ENCODE data around the gene SULT1E1. TPM values are rescaled to one million over a fixed set of nuclear protein-coding genes. Genes with fewer than 3 reads are reported as not detected.

Gene SULT1E1
- not detected for total RNA-seq

GRCh38 chr4:69860052-69860451, at the start of gene SULT1E1:
SULT1E1 (minus strand) TSS chr4:69860145; CDS start chr4:69857644, 2,501 bp downstream.
- POLR2A ChIA-PET = no interaction called here
- Mint-ChIP-seq H3K4me1 (no peaks in the 10 kb centered on the region), H3K9me3 (ENCODE audit: low read depth) (no peaks in the 10 kb centered on the region), H3K27me3 (no peaks in the 10 kb centered on the region), H3K36me3 (ENCODE audit: low read depth) (no peaks in the 10 kb centered on the region), H3K27ac (no peak within 1 kb of the TSS), H3K4me3 (no peak within 1 kb of the TSS)
- CTCF ChIA-PET = no interaction called here
- intact Hi-C loops (cut with DNase I, micrococcal nuclease) = no loop called here
- no peak for ATAC-seq
- no peak for DNase-seq

- ChIA-PET CTCF (no interaction called here), POLR2A (no interaction called here)
- H3K36me3 Mint-ChIP-seq (ENCODE audit: low read depth) = no peaks in the 10 kb centered on the region
- H3K4me1 Mint-ChIP-seq = no peaks in the 10 kb centered on the region
- H3K27me3 Mint-ChIP-seq = peaks cover 7% of the 10 kb centered on the region
- ATAC-seq (no peak), DNase-seq (no peak)
- no peak overlapping the region for H3K4me3 Mint-ChIP-seq
- H3K9me3 Mint-ChIP-seq (ENCODE audit: low read depth) = no peaks in the 10 kb centered on the region
- H3K27ac Mint-ChIP-seq = no peak overlapping the region
- intact Hi-C loops (cut with DNase I, micrococcal nuclease) = no loop called here
Observed at GRCh38 chr4:69909195-69909594, 49.2 kb upstream of the SULT1E1 start.

GRCh38 chr4:69907151-69907550, 47.2 kb upstream of the SULT1E1 start:
- Mint-ChIP-seq H3K4me3 (no peak overlapping the region), H3K27ac (no peak overlapping the region), H3K27me3 (peaks cover 11% of the 10 kb centered on the region), H3K9me3 (ENCODE audit: low read depth) (no peaks in the 10 kb centered on the region), H3K4me1 (no peaks in the 10 kb centered on the region), H3K36me3 (ENCODE audit: low read depth) (no peaks in the 10 kb centered on the region)
- ChIA-PET CTCF (no interaction called here), POLR2A (no interaction called here)
- no peak for ATAC-seq
- intact Hi-C loops (cut with DNase I, micrococcal nuclease) = no loop called here
- no peak for DNase-seq

- POLR2A ChIA-PET = no interaction called here
Observed at GRCh38 chr4:69896530-69897116, 36.7 kb upstream of the SULT1E1 start.

GRCh38 chr4:69894721-69895120, 34.8 kb upstream of the SULT1E1 start:
- Mint-ChIP-seq H3K4me1 (no peaks in the 10 kb centered on the region), H3K36me3 (ENCODE audit: low read depth) (no peaks in the 10 kb centered on the region), H3K4me3 (no peak overlapping the region), H3K27me3 (peaks cover 7% of the 10 kb centered on the region), H3K27ac (no peak overlapping the region), H3K9me3 (ENCODE audit: low read depth) (no peaks in the 10 kb centered on the region)
- DNase-seq (no peak), ATAC-seq (no peak)
- CTCF ChIA-PET = interaction anchor here (0.6 kb wide), 2 partner anchors 15 to 72 kb away, joined by 3 read pairs; no protein-coding TSS in a partner anchor
- POLR2A ChIA-PET = no interaction called here
- intact Hi-C loops (cut with DNase I, micrococcal nuclease) = loop anchor here in 1 of 2 experiments (5.0 to 10.0 kb wide), 2 partner anchors 288 to 610 kb away; no protein-coding TSS in a partner anchor

More at GRCh38 chr4:69896530-69897116, 36.7 kb upstream of the SULT1E1 start:
- Mint-ChIP-seq H3K27me3 (peaks cover 7% of the 10 kb centered on the region), H3K9me3 (ENCODE audit: low read depth) (no peaks in the 10 kb centered on the region), H3K36me3 (ENCODE audit: low read depth) (no peaks in the 10 kb centered on the region), H3K4me3 (no peak overlapping the region), H3K4me1 (no peaks in the 10 kb centered on the region), H3K27ac (no peak overlapping the region)
- CTCF ChIA-PET = interaction anchor here (0.7 kb wide), 1 partner anchor 286 kb away, joined by 4 read pairs; no protein-coding TSS in a partner anchor
- intact Hi-C loops (cut with DNase I, micrococcal nuclease) = loop anchor here in 1 of 2 experiments (5.0 to 10.0 kb wide), 2 partner anchors 286 to 608 kb away; no protein-coding TSS in a partner anchor
- DNase-seq (no peak), ATAC-seq (no peak)

GRCh38 chr4:69894186-69894585, 34.2 kb upstream of the SULT1E1 start:
- no peak overlapping the region for H3K27ac Mint-ChIP-seq
- no peak for ATAC-seq
- CTCF ChIA-PET = interaction anchor here (0.6 kb wide), 1 partner anchor 14 kb away, joined by 3 read pairs; no protein-coding TSS in a partner anchor
- H3K27me3 Mint-ChIP-seq = peaks cover 7% of the 10 kb centered on the region
- H3K4me1 Mint-ChIP-seq = no peaks in the 10 kb centered on the region
- H3K9me3 Mint-ChIP-seq (ENCODE audit: low read depth) = no peaks in the 10 kb centered on the region
- H3K4me3 Mint-ChIP-seq = no peak overlapping the region
- no peaks in the 10 kb centered on the region for H3K36me3 Mint-ChIP-seq (ENCODE audit: low read depth)
- intact Hi-C loops (cut with DNase I, micrococcal nuclease) = loop anchor here in 1 of 2 experiments (10.0 kb wide), 1 partner anchor 611 kb away; no protein-coding TSS in a partner anchor
- DNase-seq = no peak
- POLR2A ChIA-PET = no interaction called here

GRCh38 chr4:69888336-69888735, 28.4 kb upstream of the SULT1E1 start:
- intact Hi-C loops (cut with DNase I, micrococcal nuclease) = no loop called here
- ChIA-PET CTCF (no interaction called here), POLR2A (no interaction called here)
- Mint-ChIP-seq H3K27me3 (peaks cover 7% of the 10 kb centered on the region), H3K27ac (no peak overlapping the region), H3K4me1 (no peaks in the 10 kb centered on the region), H3K36me3 (ENCODE audit: low read depth) (no peaks in the 10 kb centered on the region), H3K9me3 (ENCODE audit: low read depth) (no peaks in the 10 kb centered on the region), H3K4me3 (no peak overlapping the region)
- DNase-seq (no peak), ATAC-seq (peak; percentile 42)

GRCh38 chr4:69882150-69882549, 22.2 kb upstream of the SULT1E1 start:
- DNase-seq (no peak), ATAC-seq (no peak)
- Mint-ChIP-seq H3K27ac (no peak overlapping the region), H3K36me3 (ENCODE audit: low read depth) (no peaks in the 10 kb centered on the region), H3K4me1 (no peaks in the 10 kb centered on the region), H3K27me3 (peaks cover 4% of the 10 kb centered on the region), H3K4me3 (no peak overlapping the region), H3K9me3 (ENCODE audit: low read depth) (no peaks in the 10 kb centered on the region)
- intact Hi-C loops (cut with DNase I, micrococcal nuclease) = loop anchor here (2.0 to 5.0 kb wide), 2 partner anchors 19 to 565 kb away; no protein-coding TSS in a partner anchor
- ChIA-PET POLR2A (no interaction called here), CTCF (interaction anchor here (0.6 to 1.7 kb wide), 4 partner anchors 9 to 201 kb away, joined by 3 to 7 read pairs (median 4); no protein-coding TSS in a partner anchor)

GRCh38 chr4:69881173-69881773, 21.3 kb upstream of the SULT1E1 start:
- H3K36me3 Mint-ChIP-seq (ENCODE audit: low read depth) = no peaks in the 10 kb centered on the region
- no peaks in the 10 kb centered on the region for H3K4me1 Mint-ChIP-seq
- ChIA-PET POLR2A (no interaction called here), CTCF (interaction anchor here (0.6 to 2.1 kb wide), 19 partner anchors 12 to 676 kb away, joined by 3 to 23 read pairs (median 4); no protein-coding TSS in a partner anchor)
- no peak overlapping the region for H3K4me3 Mint-ChIP-seq
- H3K9me3 Mint-ChIP-seq (ENCODE audit: low read depth) = no peaks in the 10 kb centered on the region
- intact Hi-C loops (cut with DNase I, micrococcal nuclease) = loop anchor here (1.0 to 5.0 kb wide), 5 partner anchors 58 to 564 kb away; no protein-coding TSS in a partner anchor
- peaks cover 4% of the 10 kb centered on the region for H3K27me3 Mint-ChIP-seq
- ATAC-seq = peak; percentile 69
- no peak overlapping the region for H3K27ac Mint-ChIP-seq
- DNase-seq = peak; percentile 41

GRCh38 chr4:69878250-69878649, 18.3 kb upstream of the SULT1E1 start:
- Mint-ChIP-seq H3K27me3 (no peaks in the 10 kb centered on the region), H3K4me1 (no peaks in the 10 kb centered on the region), H3K4me3 (no peak overlapping the region), H3K36me3 (ENCODE audit: low read depth) (no peaks in the 10 kb centered on the region), H3K27ac (no peak overlapping the region), H3K9me3 (ENCODE audit: low read depth) (no peaks in the 10 kb centered on the region)
- intact Hi-C loops (cut with DNase I, micrococcal nuclease) = no loop called here
- no peak for DNase-seq
- no peak for ATAC-seq
- CTCF ChIA-PET = interaction anchor here (1.0 to 1.3 kb wide), 2 partner anchors 9 to 268 kb away, joined by 5 read pairs; no protein-coding TSS in a partner anchor
- POLR2A ChIA-PET = no interaction called here

- Mint-ChIP-seq H3K4me3 (no peak overlapping the region), H3K36me3 (ENCODE audit: low read depth) (no peaks in the 10 kb centered on the region), H3K27ac (no peak overlapping the region), H3K9me3 (ENCODE audit: low read depth) (no peaks in the 10 kb centered on the region), H3K4me1 (no peaks in the 10 kb centered on the region), H3K27me3 (no peaks in the 10 kb centered on the region)
- intact Hi-C loops (cut with DNase I, micrococcal nuclease) = no loop called here
- ATAC-seq (no peak), DNase-seq (no peak)
- ChIA-PET POLR2A (no interaction called here), CTCF (no interaction called here)
Observed at GRCh38 chr4:69877453-69877852, 17.5 kb upstream of the SULT1E1 start.

GRCh38 chr4:69876071-69876470, 16.1 kb upstream of the SULT1E1 start:
- DNase-seq (no peak), ATAC-seq (no peak)
- Mint-ChIP-seq H3K27me3 (no peaks in the 10 kb centered on the region), H3K9me3 (ENCODE audit: low read depth) (no peaks in the 10 kb centered on the region), H3K4me1 (no peaks in the 10 kb centered on the region), H3K4me3 (no peak overlapping the region), H3K36me3 (ENCODE audit: low read depth) (no peaks in the 10 kb centered on the region), H3K27ac (no peak overlapping the region)
- ChIA-PET CTCF (no interaction called here), POLR2A (no interaction called here)
- intact Hi-C loops (cut with DNase I, micrococcal nuclease) = no loop called here
